Measurements from ENCODE around the gene GALNT14. TPM values are rescaled to one million over a fixed set of nuclear protein-coding genes. Genes with fewer than 3 reads are reported as not detected.

The GALNT14 gene
- total RNA-seq, 1 donor from 2014 or later, result 0.45 TPM

DNA sequence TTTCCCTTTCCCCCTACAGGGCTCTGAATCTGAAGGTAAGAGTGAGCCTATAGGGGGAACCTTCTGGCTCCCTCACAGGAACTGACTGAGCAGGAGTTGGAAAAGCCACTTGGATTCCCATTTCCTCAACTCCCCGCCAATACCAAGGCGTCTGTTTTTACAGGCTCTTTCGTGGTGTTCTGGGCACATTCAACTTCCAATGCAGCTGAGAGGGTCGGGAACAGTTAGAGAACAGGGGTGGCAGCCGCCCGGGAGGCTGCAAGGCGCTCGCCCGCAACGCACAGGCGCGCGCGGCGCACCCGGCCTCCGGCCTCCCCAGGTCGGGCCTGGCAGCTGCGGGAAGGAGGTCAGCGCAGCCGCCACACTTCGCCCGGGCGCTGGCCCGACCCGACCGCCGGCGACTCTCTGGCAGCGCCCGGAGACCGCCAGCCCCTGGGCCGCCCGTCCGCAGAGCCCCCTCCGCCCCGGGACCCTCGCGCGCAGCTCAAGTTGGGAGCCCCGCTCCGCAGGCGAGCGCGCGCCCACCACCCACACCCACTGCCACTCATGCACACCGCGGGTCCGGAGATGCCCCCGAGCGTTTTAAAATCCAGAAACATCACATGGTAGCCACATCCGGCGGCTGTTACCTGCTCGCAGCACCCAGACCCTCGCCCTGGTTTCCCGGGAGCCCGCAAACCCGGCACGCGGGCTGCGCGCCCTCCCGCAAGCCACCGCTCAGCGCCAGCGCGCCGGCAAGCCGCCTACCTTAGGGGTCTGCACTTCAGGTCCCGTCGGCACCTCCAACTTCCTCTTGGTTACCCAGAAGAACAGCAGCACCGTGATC is 816 bp downstream of the GALNT14 start:
- intact Hi-C loops (cut with micrococcal nuclease), result no loop called here
- ATAC-seq (peak; percentile 44), DNase-seq (peak; percentile 33)

DNA sequence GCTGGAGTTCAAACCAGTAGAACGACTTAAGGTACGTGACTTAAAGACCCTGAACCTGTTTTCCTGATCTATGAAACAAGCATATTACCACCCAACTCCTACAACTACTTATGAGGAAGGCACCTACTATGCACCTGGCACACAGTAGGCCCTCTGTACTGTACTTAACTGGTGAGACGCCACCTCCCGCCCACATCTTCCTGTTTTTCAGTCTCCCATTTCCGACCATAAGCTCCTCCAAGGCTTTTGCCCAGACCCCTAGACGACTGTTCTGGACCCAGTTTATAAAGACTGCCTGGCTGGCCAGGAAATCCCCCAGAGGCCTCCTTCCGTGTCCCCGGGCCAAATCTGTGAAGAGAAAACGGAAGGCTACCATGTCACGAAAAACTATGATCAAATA is 1.5 kb downstream of the GALNT14 start:
- DNase-seq (no peak), ATAC-seq (no peak)
- intact Hi-C loops (cut with micrococcal nuclease), result no loop called here

DNA sequence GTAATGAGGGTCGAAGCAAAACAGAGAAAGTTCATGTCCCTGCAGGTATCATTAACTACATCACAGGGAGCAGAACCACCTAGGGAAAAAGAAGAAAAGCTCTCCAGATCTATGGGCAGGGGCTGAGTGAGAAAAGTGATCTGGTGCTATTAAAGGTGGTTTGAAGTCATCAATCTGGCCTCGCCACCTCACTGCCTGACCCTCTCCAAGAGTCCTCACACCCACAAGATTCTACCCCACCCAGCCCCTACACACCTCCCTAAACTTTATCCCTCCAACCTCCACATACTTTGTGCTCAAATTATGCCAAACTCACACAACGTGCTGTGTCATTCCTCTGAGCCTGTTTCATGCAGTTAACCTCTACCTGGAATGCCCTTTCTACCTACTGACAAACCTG is 2.2 kb downstream of the GALNT14 start:
- intact Hi-C loops (cut with micrococcal nuclease), result no loop called here
- no peak for DNase-seq
- no peak for ATAC-seq

DNA sequence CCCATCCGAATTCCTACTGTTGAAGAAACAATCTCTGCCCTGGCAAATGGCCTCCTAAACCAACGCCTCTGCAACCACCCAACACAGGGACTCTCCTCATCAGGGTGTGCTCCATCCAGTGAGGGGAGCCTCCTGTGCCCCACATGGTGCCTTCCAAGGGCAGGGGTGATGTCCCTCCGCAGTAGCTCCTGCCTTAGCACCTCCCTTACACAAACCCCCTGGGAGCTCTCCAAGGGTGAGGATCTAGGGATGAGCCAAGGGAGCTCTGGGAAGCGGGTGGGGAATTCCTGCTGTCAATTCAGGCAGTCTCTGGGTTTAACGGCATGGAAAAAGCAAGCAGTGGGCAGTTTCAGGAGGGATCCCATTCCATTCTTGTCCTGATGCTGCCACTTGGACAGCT is 3.8 kb downstream of the GALNT14 start:
- DNase-seq, result no peak
- intact Hi-C loops (cut with micrococcal nuclease), result no loop called here
- ATAC-seq, result no peak

DNA sequence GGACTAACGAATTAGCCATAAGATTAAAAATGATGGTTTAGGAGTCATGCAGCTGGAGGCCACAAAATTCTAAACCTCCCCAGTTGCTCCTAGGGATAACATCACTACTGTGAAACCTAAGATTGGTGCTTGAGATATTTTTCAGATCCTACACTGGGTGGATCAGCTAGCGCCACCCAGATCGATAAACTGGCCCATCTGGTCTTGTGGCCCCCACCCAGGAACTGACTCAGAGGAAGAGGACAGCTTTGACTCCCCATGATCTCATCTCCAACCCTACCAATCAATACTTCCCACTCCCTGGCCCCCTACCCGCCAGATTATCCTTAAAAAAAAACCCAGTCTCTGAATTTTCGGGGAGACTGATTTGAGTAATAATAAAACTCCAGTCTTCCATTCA is 5.5 kb downstream of the GALNT14 start:
- intact Hi-C loops (cut with micrococcal nuclease), result no loop called here
- ATAC-seq (no peak), DNase-seq (no peak)

DNA sequence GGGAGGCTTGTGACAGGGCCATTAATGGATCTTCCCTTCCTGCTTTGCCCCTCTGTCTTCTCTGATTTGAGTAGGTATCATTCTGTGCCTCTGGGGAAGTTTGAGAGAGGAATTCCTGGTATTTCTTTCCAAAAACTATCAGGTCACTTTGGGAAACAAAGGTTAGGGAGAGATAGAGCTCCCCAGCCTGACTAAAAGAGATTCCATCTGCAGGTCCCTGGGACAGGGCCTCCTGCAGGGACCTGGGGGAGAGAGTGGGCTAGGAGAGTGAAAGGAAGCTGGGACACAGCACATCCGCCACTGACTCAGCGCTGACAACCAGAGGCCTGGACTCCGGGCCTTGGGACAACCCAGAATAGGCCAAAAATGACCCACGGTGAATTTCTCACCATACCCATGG is 6.4 kb downstream of the GALNT14 start:
- DNase-seq, result no peak
- ATAC-seq, result no peak
- intact Hi-C loops (cut with micrococcal nuclease), result no loop called here

DNA sequence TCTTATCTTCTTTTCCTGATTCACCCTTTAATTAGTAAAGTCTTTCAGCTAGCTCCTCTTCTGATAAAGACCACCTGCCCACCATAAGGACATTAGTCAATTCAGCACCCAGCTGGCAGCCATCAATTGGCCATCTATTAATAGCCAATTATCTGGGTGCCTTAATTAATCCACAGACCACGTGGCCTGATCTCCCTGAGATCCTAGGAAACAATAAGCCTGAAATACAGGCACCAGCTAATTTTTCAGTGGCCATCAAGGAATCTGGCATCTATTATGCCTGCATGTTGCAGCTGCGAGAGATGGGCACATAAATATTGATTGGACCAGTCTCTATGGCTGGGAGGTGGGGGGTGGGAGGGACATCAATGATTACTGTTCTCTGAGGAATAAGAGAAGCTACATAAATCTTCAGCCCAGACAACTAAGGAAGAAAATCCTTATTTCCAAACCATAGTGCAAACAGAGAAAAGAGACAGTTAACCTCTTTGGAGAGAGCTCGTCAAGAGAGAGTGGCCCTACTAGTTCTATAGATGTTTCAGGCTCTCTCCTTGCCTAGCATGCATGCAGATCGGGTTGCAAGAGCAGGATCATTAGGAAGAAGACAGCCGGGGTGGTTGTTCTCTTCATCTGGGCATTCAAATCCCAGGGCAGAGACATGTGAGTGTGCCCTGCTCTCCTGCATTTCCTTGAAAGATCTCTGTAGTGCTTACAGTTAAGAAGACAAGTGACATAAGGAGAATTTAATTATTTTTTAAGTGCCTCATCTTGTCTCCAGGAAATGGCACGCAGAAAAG is 8.7 kb downstream of the GALNT14 start:
- intact Hi-C loops (cut with micrococcal nuclease), result no loop called here
- DNase-seq, result no peak
- ATAC-seq, result no peak

DNA sequence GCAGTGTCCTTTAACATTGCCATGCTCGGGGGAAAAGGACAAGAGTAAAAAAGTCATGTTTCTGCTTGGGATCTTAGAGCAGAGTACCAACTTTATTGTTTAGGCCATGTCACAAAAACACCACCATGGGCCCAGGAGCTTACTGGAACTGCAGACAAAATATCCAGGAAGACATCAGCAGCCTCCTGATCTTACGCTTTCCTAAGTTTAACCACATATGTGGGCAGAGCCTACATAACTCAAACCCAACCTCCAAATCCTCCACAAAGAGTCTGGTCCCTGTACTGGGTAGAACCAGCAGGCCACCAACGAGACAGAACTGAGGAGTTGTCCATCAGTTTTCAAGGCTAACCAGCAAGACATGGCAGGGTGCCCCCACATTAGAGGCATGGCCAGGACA is 10.3 kb downstream of the GALNT14 start:
- DNase-seq, result no peak
- intact Hi-C loops (cut with micrococcal nuclease), result no loop called here
- ATAC-seq, result no peak

DNA sequence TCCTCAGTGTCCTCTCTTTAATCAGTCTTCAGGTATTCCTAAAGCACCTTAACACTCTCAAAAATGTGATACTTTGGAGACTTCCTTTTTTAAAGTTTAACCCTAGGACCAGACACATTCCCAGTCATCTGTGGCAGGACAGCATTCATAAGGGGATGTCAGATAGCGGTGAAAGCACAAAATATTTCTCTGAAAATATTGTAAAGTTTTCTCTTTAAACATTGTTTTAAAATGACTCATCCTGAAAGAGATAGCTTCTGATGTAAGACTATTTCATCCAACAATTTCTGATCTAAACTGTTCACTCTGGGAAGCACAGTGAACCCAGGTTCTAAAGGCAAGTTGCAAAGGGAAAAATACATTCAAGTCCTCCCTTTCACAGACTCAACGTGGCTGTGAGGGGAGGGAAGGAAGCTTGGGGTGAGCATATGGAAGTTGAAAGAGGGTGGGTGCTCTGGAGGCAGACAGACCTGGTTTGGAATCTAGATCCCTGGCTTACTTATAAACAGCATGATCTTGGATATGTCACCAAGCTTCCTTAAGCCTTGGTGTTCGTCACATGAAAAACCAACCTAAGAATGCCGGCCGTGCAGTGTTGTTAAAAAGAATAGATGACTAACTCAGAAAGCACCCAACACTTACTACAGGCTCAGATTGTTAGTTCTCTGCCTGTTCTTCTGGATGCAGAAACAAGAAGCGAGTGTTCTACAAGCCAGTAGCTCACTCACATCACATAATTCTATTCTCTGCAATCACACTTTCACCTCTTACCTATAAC is 12.1 kb downstream of the GALNT14 start:
- intact Hi-C loops (cut with micrococcal nuclease), result no loop called here
- ATAC-seq, result no peak
- no peak for DNase-seq

DNA sequence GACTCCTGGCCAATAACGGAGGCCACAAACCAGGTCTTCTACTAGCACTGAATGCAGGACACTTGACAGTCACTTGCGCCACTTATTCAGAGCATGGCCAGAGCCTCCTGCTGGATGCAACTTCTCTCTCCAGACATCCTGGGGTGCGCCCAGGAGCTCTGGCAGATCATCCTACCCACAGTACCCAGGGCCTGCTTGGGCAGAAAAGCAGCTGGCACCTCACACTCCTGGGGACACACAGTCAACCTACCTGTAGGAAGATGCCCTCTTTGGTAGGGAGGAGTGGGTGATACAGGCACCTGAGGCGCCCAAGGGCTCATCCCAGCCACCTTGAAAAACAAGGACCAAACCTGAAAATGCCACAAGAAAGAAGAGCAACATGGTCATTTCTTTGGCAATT is 13.3 kb downstream of the GALNT14 start:
- no peak for DNase-seq
- intact Hi-C loops (cut with micrococcal nuclease), result no loop called here
- no peak for ATAC-seq

DNA sequence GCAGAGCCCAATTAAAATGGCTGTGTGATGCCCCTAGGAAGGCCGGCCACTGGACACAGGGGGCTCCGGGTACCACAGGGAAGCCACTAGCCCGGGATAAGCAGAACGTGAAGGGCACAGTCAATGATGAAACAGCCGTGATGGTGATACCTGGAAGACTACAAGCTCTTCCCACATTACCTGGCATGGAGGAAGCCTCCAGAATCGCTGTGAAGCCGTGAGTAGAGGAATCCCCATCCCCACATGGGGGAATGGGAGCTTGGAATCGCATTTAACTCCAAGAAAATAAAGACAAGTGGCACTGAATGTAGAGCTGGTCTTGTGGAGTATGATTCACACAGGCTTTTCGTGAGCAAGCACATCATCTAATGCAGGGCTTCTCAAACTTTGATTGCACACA is 16.1 kb downstream of the GALNT14 start:
- no peak for ATAC-seq
- DNase-seq, result no peak
- intact Hi-C loops (cut with micrococcal nuclease), result no loop called here

DNA sequence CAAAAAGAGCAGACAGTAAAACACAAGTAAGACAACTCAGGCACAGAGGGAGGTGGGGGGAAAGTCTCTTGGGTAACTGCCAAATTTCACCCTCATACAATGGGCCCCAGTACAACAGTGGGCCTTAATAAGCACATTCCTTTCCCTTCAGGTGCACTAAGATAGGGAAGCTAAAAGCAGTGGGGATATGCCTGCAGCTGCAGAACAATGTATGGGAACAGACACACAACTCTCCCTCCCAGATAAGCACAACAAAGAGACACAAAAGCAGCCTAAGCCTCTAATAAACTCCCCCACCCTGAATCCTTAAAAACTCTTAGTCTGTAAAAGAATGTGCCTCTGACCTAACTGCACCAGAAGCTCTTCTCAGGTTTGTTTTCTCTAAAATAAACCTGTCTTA is 24.5 kb downstream of the GALNT14 start:
- intact Hi-C loops (cut with micrococcal nuclease), result no loop called here
- no peak for ATAC-seq
- DNase-seq, result no peak

DNA sequence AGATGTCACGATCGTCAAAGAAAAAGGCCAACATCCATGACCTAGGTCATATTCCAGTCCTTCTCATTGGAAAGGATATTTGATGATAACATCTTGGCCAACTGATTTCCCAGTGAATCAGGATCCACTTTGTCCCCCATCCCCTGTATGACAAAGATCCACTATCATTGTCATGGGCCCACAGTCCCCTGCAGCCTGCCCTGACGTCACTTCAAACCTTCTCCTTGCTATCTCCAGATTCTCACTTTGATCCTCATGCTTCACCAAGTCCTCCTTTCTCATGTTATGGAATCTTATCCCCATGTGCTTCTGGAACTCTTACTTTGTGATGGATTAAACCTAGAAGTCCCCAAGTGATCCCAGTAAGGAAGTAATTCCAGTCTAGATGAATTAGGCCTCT is 25.7 kb downstream of the GALNT14 start:
- DNase-seq (no peak), ATAC-seq (no peak)
- intact Hi-C loops (cut with micrococcal nuclease), result no loop called here

DNA sequence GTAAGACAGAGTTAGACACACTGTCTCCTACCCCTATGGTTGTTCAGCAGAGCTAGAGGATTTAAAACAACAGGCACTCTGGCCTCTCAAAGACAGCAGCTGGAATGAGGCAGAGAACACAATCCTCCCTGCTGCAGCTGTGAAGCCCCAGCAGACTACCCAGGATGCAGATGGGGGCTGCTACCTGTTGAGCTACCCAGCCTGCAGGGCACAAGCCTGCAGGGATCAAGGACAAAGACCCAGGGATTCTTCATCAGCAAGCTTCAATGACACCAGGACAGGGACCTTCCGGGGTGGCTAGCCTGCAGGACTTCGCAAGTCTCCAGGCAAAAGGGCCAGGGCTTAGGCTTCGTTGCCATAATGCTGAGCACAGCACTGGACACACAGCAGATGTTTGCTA is 27.2 kb downstream of the GALNT14 start:
- intact Hi-C loops (cut with micrococcal nuclease), result no loop called here
- DNase-seq, result no peak

DNA sequence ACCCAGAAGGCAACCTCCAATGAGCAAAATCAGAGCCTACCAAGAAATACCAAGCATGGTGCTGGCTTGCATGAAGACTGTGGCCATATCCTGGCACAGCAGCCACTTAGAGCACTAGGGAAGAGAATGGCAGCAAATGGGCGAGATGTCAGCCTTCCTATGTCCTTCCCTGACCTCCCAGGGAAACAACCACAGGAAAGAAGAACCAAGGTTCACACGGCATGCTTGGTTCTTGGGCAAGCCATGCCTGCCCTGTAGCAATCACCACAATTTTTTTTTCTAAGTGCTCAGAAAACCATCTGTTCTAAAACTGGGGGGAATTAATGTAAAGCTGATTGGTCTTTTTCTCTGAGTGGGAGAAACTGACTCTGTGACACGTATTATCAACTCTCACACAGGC is 27.8 kb downstream of the GALNT14 start:
- intact Hi-C loops (cut with micrococcal nuclease), result no loop called here
- ATAC-seq, result no peak

More for the DNA sequence above, 27.2 kb downstream of the GALNT14 start:
- no peak for ATAC-seq

DNA sequence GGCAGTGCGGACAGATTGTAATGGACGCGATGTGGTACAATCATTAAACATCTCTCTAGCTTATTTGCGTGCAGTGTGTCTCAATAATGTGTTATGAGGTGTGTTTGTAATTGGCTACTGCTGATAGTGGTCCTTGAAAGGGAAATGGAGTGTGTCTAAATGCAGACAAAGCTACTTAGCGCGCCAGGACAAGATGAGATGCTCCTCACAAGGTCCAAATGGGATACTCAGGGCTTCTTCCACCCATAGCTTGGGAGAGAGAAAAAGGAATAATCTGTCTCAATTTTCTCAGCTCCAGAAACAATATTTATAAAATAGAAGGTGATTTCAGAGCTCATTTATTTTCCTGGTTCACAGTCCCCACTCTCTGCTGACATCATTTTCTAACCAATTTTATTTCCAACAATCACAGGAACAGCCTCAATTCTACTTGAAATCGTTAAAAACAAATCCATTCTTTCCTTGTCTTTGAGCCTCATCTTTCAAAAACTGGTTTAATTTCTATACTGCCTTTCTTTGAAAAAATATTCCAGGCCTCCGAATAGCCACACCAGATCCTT is 28.5 kb downstream of the GALNT14 start:
- ATAC-seq (no peak), DNase-seq (no peak)
- intact Hi-C loops (cut with micrococcal nuclease), result no loop called here

More for the DNA sequence above, 27.8 kb downstream of the GALNT14 start:
- no peak for DNase-seq

DNA sequence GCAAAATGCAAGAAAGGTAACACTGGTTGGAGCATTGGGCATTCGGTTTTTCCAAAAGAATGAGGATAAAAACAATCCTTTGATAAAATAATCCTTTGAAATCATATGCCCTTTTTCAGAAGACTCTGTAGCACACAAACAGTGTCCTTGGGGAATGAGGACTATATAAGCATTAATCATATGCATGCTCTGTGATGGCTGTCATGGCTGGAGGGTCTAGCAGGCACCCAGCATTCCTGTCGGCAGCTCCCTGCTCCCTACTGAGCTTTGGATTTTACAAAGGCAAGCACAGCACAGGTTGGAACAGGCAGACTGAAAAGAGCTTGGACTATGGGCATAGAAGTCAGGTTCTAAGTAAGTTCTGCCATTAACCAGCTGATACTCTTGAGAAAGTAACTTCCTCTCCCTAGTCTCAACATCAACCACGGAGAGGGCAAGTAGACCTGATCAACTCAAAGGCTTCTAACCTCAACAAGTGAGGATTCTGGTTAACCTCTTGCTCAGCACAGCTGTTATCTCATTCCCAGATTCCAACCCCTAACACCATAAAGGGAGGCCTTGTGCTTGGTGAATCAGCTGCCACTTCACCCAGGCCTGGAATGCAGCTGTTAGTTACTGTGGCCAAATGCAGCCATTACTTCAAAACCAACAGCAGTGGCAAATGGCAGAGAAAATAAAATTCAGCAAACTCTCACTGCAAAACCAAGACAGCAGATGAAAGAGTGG is 29.5 kb downstream of the GALNT14 start:
- ATAC-seq, result no peak

DNA sequence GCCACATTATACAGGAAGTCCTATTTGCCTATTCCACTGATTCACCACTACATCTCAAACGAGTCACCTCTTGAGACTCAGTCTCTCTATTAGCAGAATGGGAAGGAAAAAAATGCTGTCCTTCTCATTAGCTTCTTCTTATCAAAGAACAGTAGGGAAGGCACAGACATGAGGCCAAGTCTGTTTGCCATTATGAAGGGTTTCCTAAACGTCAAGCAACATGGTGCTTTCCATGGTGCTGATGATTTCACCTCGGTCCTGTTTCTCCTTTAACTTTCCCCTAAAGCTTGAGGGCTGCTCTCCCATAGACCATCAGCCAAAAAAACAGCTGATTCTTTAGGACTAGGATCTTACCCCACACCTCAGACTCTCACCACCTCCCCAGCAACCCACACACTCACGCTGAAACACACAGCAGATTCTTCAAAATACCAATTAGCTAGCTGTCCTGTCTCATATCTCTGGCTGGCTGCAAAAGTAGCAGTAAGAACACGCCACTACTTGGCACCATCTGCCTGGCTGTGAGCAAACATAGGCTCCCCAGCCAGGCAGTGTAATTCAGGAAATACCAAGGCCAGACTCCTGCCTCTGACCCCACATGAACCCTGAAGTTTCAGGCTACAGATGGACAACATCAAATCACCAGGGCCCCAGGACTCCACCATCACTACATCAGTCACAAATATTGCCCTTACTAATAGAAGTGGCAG is 30.5 kb downstream of the GALNT14 start:
- ATAC-seq (peak; percentile 33), DNase-seq (no peak)
- intact Hi-C loops (cut with micrococcal nuclease), result no loop called here

More for the DNA sequence above, 29.5 kb downstream of the GALNT14 start:
- no peak for DNase-seq
- intact Hi-C loops (cut with micrococcal nuclease), result no loop called here

Data from left ventricle myocardium superior (tissue), 1 donor.